Uterus (tissue), 2 donors: ENCODE data around the gene GRK3.

Source experiments
- POLR2A ChIP-seq, 2 donors: fragments of 450-650 bp; IDR thresholded peaks; one replicate each; pipeline ENCODE4 v1.6.1; 2016; ENCODE audit warnings: antibody characterized with exemption in 2 of 2, mild to moderate bottlenecking in 1 of 2, moderate library complexity in 1 of 2
- TF ChIP-seq, protein P1 (sequence below), 4 experiments: fragments of 200-600 bp in 2 of 4; fragments of 450-650 bp in 2 of 4; sonication (generic) in 2 of 4; IDR thresholded peaks; one replicate each; pipeline ENCODE4 v1.5.1; 2016 to 2019; ENCODE audit warnings: antibody characterized with exemption in 4 of 4, mild to moderate bottlenecking in 2 of 4, moderate library complexity in 1 of 4

DNA sequence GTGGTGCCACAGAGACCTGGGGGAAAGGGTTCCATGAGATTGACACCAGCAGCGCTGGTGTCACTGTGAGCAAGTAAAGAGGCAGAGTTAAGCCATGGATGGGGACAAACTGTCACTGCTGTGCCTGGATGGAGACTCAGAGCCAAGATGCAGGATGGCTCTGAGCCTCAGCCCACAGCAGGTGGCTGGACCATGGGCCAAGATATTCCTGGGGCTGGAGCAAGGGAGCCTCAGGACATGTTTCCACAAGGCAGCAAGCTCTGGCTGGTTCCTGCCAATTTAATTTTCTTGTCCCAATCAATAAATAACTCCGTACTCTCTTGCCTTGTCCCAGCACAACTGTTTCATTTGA is 200.5 kb downstream of the GRK3 start:
- TF ChIP-seq, protein P1, sequence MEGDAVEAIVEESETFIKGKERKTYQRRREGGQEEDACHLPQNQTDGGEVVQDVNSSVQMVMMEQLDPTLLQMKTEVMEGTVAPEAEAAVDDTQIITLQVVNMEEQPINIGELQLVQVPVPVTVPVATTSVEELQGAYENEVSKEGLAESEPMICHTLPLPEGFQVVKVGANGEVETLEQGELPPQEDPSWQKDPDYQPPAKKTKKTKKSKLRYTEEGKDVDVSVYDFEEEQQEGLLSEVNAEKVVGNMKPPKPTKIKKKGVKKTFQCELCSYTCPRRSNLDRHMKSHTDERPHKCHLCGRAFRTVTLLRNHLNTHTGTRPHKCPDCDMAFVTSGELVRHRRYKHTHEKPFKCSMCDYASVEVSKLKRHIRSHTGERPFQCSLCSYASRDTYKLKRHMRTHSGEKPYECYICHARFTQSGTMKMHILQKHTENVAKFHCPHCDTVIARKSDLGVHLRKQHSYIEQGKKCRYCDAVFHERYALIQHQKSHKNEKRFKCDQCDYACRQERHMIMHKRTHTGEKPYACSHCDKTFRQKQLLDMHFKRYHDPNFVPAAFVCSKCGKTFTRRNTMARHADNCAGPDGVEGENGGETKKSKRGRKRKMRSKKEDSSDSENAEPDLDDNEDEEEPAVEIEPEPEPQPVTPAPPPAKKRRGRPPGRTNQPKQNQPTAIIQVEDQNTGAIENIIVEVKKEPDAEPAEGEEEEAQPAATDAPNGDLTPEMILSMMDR (IDR thresholded peaks at IDR 0.05), result no peak
- no peak for TF ChIP-seq POLR2A (IDR thresholded peaks at IDR 0.05)
